22Rv1 (cell line): Measurements from ENCODE around the gene MCU.

Experiments used
- CTCF ChIP-seq: fragments of 450-650 bp; IDR thresholded peaks from 2 replicates; pipeline ENCODE4 v1.5.1; 2017; ENCODE audit warnings: mild to moderate bottlenecking
- ZFX ChIP-seq: fragments of 450-650 bp; IDR thresholded peaks from 2 replicates; pipeline ENCODE4 v1.6.1; 2017; ENCODE audit warnings: antibody characterized with exemption, borderline replicate concordance

DNA sequence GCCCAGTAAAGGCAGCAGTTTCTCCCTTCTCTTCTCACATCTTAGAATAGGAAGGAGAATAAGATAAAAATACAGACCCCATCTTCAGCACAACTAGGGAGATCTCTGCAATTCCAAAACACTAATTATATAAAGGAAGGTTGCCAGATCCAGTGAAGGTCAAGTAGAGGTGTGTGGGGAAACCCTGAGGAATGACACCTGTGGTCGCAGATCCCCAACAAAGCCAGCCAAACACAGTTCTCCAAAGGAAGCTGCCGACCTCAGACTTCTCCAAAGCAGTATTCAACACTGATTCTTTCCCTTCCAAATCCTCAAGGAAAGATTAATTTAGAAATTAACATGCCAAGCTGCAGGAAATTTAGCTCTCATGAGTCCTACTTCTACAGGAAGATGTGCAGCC is 138.7 kb downstream of the MCU start:
- TF ChIP-seq CTCF (no peak), ZFX (no peak)
